Stimulated activated CD8-positive, alpha-beta memory T cell treated with anti-CD3 and anti-CD28 coated beads, Interleukin-4, amount 100 ng/mL, for 1 hour (primary cell): ENCODE measurements around the gene PITPNB.

Experiments used
- DNase-seq, 2 donors: peaks; one replicate each; pipeline ENCODE4 v3.0.0-alpha.2; 2020; ENCODE audit warnings: low read depth in 2 of 2, low spot score in 1 of 2

Gene PITPNB

GRCh38 chr22:27804470-27805297 is 114.4 kb downstream of the PITPNB start:
- DNase-seq, result peak in 1 of 2 donors; percentile 16

GRCh38 chr22:27803841-27804415 is 115.1 kb downstream of the PITPNB start:
- DNase-seq, result no peak

- no peak for DNase-seq
Measured at GRCh38 chr22:27802346-27803073, 116.5 kb downstream of the PITPNB start.
